K562 (cell line): ENCODE measurements around the gene C11orf91. TPM values are rescaled to one million over a fixed set of nuclear protein-coding genes. Genes with fewer than 3 reads are reported as not detected.

Source experiments
- ATAC-seq: fragments of 200-7000 bp; cut with Tn5 transposase; 3 replicates; pipeline ENCODE4 v1.9.1; 2020; ENCODE audit warnings: moderate library complexity
- BruUV-seq: library from RNA; stranded (reverse); fragments of 400-500 nt; replicated peaks from 2 replicates; lab custom pipeline; 2021; lab: Mats Ljungman, UMichigan
- CTCF ChIA-PET: fragments of 300-600 bp; formaldehyde crosslinking; extraction: SDS; loops from one replicate; lab custom pipeline; 2021; ENCODE audit warnings: low intra/inter-chr PET ratio; lab: Yijun Ruan, JAX
- POLR2A ChIA-PET: fragments of 300-600, 350-650 bp; sonication (Branson Sonifier 250); formaldehyde crosslinking; extraction: SDS; loops from one replicate; lab custom pipeline; 2021; ENCODE audit warnings: antibody characterized with exemption, inconsistent platforms; lab: Yijun Ruan, JAX
- DNase-seq, 4 experiments: peaks; one replicate each; pipeline versions ENCODE4 v3.0.0 to v3.0.0-alpha.2; 2011 to 2018; ENCODE audit warnings: low spot score in 3 of 4, mixed read lengths in 3 of 4; ENCODE audit errors: extremely low read depth in 1 of 4
- FAIRE-seq: peaks from 2 replicates; lab custom pipeline; 2011; peaks lifted over from hg19 to GRCh38; lab: Jason Lieb, UNC
- H2AFZ ChIP-seq: 2 replicates; pipeline ENCODE4 v1.6.0; 2011; ENCODE audit warnings: low read depth, low read length, control low read depth, inconsistent platforms
- H3K27ac ChIP-seq: fragments of 200-600 bp; 3 replicates; pipeline ENCODE4 v1.8.0; 2011; ENCODE audit warnings: low read depth, mild to moderate bottlenecking, control low read depth, inconsistent platforms, low read length, moderate library complexity, mixed read lengths; ENCODE audit errors: extremely low read depth
- H3K27me3 ChIP-seq, 2 experiments: fragments of 300-600 bp in 1 of 2; 2 replicates in 1 of 2; 3 replicates in 1 of 2; pipeline versions ENCODE4 v1.6.0 to v1.8.0; 2011; ENCODE audit warnings: inconsistent platforms in 2 of 2, low read length in 2 of 2, mild to moderate bottlenecking in 1 of 2, mixed read lengths in 1 of 2, moderate library complexity in 1 of 2; ENCODE audit not compliant: control insufficient read depth in 2 of 2, insufficient read depth in 2 of 2
- H3K36me3 ChIP-seq: fragments of 300-600 bp; 3 replicates; pipeline ENCODE4 v1.8.0; 2011; ENCODE audit warnings: mild to moderate bottlenecking, low read length, inconsistent platforms; ENCODE audit not compliant: control insufficient read depth, insufficient read depth
- H3K4me1 ChIP-seq, 2 experiments: fragments of 200-600 bp in 1 of 2; replicated peaks in 1 of 2; 2 replicates in 1 of 2; 3 replicates in 1 of 2; pipeline versions ENCODE4 v1.5.1 to v1.8.0; 2011; ENCODE audit warnings: inconsistent platforms in 2 of 2, low read length in 2 of 2, mild to moderate bottlenecking in 1 of 2, mixed read lengths in 1 of 2, moderate library complexity in 1 of 2; ENCODE audit not compliant: control insufficient read depth in 2 of 2, insufficient read depth in 2 of 2
- H3K4me2 ChIP-seq: 2 replicates; pipeline ENCODE4 v1.6.1; 2011; ENCODE audit warnings: low read length, control low read depth, inconsistent platforms, mixed read lengths; ENCODE audit not compliant: insufficient read depth
- H3K4me3 ChIP-seq: fragments of 200-600 bp; sonication (generic), shearing (Covaris generic); 2 replicates; pipeline ENCODE4 v1.5.1; 2016; ENCODE audit warnings: control low read depth, inconsistent platforms
- H3K79me2 ChIP-seq: fragments of 200-600 bp; 3 replicates; pipeline ENCODE4 v1.8.0; 2011; ENCODE audit warnings: low read length, inconsistent platforms; ENCODE audit not compliant: control insufficient read depth, insufficient read depth
- H3K9ac ChIP-seq, 2 experiments: 2 replicates each; pipeline versions ENCODE4 v1.6.0 to v1.6.1; 2011; ENCODE audit warnings: low read depth in 2 of 2, low read length in 2 of 2, control low read depth in 1 of 2, inconsistent platforms in 1 of 2, mild to moderate bottlenecking in 1 of 2, mixed read lengths in 1 of 2; ENCODE audit not compliant: insufficient read depth in 1 of 2
- H3K9me1 ChIP-seq: one replicate; pipeline ENCODE4 v1.6.0; 2011; ENCODE audit warnings: inconsistent platforms, mild to moderate bottlenecking, low read length, moderate library complexity; ENCODE audit not compliant: control insufficient read depth, insufficient read depth
- H3K9me3 ChIP-seq: replicated peaks from 2 replicates; pipeline ENCODE4 v1.5.1; 2011; ENCODE audit warnings: low read depth, low read length, inconsistent platforms; ENCODE audit not compliant: control insufficient read depth, insufficient read depth
- H4K20me1 ChIP-seq: replicated peaks from 2 replicates; pipeline ENCODE4 v1.6.1; 2011; ENCODE audit warnings: low read length, inconsistent platforms, mixed read lengths; ENCODE audit not compliant: control insufficient read depth, insufficient read depth
- ASH1L ChIP-seq: fragments of 450-650 bp; IDR thresholded peaks from 2 replicates; pipeline ENCODE4 v1.6.1; 2018; ENCODE audit warnings: borderline replicate concordance, mild to moderate bottlenecking, low read depth; ENCODE audit not compliant: partially characterized antibody
- ESRRA ChIP-seq: fragments of 450-650 bp; IDR thresholded peaks from 2 replicates; pipeline ENCODE4 v1.6.1; 2014; ENCODE audit warnings: low read depth, mild to moderate bottlenecking, moderate library complexity, borderline replicate concordance
- RREB1 ChIP-seq: fragments of 250-450 bp; sonication (Bioruptor Pico); IDR thresholded peaks from 2 replicates; pipeline ENCODE4 v1.4.0; 2020
- YBX1 ChIP-seq: fragments of 450-650 bp; IDR thresholded peaks from 2 replicates; pipeline ENCODE4 v1.7.1; 2016; ENCODE audit warnings: mild to moderate bottlenecking
- ZNF282 ChIP-seq: sonication (generic); formaldehyde crosslinking; IDR thresholded peaks from 2 replicates; pipeline ENCODE4 v1.8.1; 2023; ENCODE audit warnings: missing genetic modification reagents
- WGBS: fragments of 100-300 bp; shearing (Covaris generic); methylation state at CpG from one replicate; pipeline ENCODE4 v1.1.6; 2016; ENCODE audit warnings: low coverage, mixed read lengths; ENCODE audit not compliant: insufficient coverage; ENCODE audit errors: missing lambda C conversion rate; 5-methylcytosine and 5-hydroxymethylcytosine counted together
- in situ Hi-C: fragments of 300-500 bp; cut with MboI; formaldehyde crosslinking; loops from 4 replicates; pipeline ENCODE4 v1.15.0; 2018; ENCODE audit warnings: inconsistent platforms, mixed read lengths
- intact Hi-C: fragments of 100-400 bp; cut with micrococcal nuclease; formaldehyde crosslinking; loops from 2 replicates; pipeline ENCODE4 v1.14.2; 2022
- polyA plus RNA-seq, 8 experiments: library from polyadenylated mRNA; depleted of rRNA in 4 of 8; stranded (reverse) in 5 of 8; unstranded in 3 of 8; fragments of >200 nt; fragmentation: Nextera tagmentation in 2 of 8; fragmentation: Illumina TruSeq in 1 of 8; extraction: Ambion mirVana in 2 of 8; extraction: Trizol in 1 of 8; gene quantifications; 2 replicates each; pipeline versions ENCODE4 v1.2.1 to v1.2.3, GENCODE V29; 2011 to 2014; ENCODE audit warnings: inconsistent platforms in 1 of 8, missing spikeins in 1 of 8
- total RNA-seq, 7 experiments: library from RNA; depleted of rRNA in 6 of 7; stranded (reverse); fragments of >200 nt in 6 of 7; fragmentation: Illumina TruSeq in 2 of 7; extraction: Trizol in 2 of 7; gene quantifications; 2 replicates each; pipeline versions ENCODE4 v1.2.1 to v1.2.3, GENCODE V29; 2011 to 2021; ENCODE audit warnings: low replicate concordance in 1 of 7

The C11orf91 gene
- total and polyA plus RNA-seq, 9 of the 15 experiments (the other 6 are each of a cell fraction or from before 2014, with no cell fraction given) = not detected

- in situ Hi-C loops (no loop called here), intact Hi-C loops (no loop called here)
- no peaks in the 10 kb centered on the region for H3K36me3 ChIP-seq
- ChIA-PET CTCF (no interaction called here), POLR2A (interaction anchor here (1.1 kb wide), 1 partner anchor 20 kb away, joined by 5 read pairs; no protein-coding TSS in a partner anchor)
- H3K9me3 ChIP-seq = no peaks in the 10 kb centered on the region
- no peaks in the 10 kb centered on the region for H4K20me1 ChIP-seq
- no peak overlapping the region for H3K9ac ChIP-seq
- peaks cover 0 to 3% of the 10 kb centered on the region in 2 experiments; a peak in 1 of 5 replicates for H3K4me1 ChIP-seq
- no peak overlapping the region for H2AFZ ChIP-seq
- FAIRE-seq (no peak), DNase-seq (no peak), ATAC-seq (no peak)
- H3K27me3 ChIP-seq = peaks cover 19 to 35% of the 10 kb centered on the region in 2 experiments; a peak in 4 of 5 replicates
- H3K4me2 ChIP-seq = no peak overlapping the region
- TF ChIP-seq RREB1 (CRISPR knock-in tag) (no peak), ZNF282 (CRISPR knock-in tag) (no peak), YBX1 (no peak), ASH1L (no peak), ESRRA (0 out of 2 replicates have a peak, but pooled peaks have one; percentile 29)
- no peaks in the 10 kb centered on the region for H3K9me1 ChIP-seq
- H3K4me3 ChIP-seq = no peak overlapping the region
- 7% methylated on average over 5 of the region's 5 CpGs for WGBS
- H3K79me2 ChIP-seq = no peaks in the 10 kb centered on the region
- BruUV-seq = no TSS peak
- H3K27ac ChIP-seq = no peak overlapping the region
Observed at GRCh38 chr11:33670250-33671011, 30.2 kb downstream of the C11orf91 start.
